ENCODE data around the gene NR1D1. TPM values are rescaled to one million over a fixed set of nuclear protein-coding genes. Genes with fewer than 3 reads are reported as not detected.

NR1D1 gene
- total RNA-seq, 3 donors from 2014 or later, result 8.8 to 10.5 (median 9.2) TPM

- DNase-seq (ENCODE audit: low spot score in 2 of 2), result no peak
- Histone ChIP-seq H3K4me1 (peaks cover 18 to 61% of the 10 kb centered on the region in 2 donors), H3K9me3 (no peaks in the 10 kb centered on the region), H3K27me3 (no peaks in the 10 kb centered on the region), H3K4me3 (no peak overlapping the region), H3K27ac (peak overlapping the region; percentile 88 to 99), H3K36me3 (no peaks in the 10 kb centered on the region)
- intact Hi-C loops (cut with DNase I; ENCODE audit: low total_unique reads), result no loop called here
- no peak for TF ChIP-seq POLR2AphosphoS5 (IDR thresholded peaks at IDR 0.05)
- no peak for TF ChIP-seq POLR2A (IDR thresholded peaks at IDR 0.05)
- TF ChIP-seq CTCF (IDR thresholded peaks at IDR 0.05), result no peak
Measured at GRCh38 chr17:40105861-40106759, 5.7 kb upstream of the NR1D1 start.

GRCh38 chr17:40104594-40105486, 4.5 kb upstream of the NR1D1 start:
- H3K36me3 ChIP-seq, result no peaks in the 10 kb centered on the region
- no peaks in the 10 kb centered on the region for H3K27me3 ChIP-seq
- intact Hi-C loops (cut with DNase I; ENCODE audit: low total_unique reads), result no loop called here
- no peak overlapping the region for H3K4me3 ChIP-seq
- DNase-seq (ENCODE audit: low spot score in 2 of 2), result peak in 1 of 2 donors; percentile 51
- H3K4me1 ChIP-seq, result peaks cover 20 to 50% of the 10 kb centered on the region in 2 donors
- peak in 1 of 3 donors; percentile 23 for TF ChIP-seq POLR2AphosphoS5 (IDR thresholded peaks at IDR 0.05)
- TF ChIP-seq CTCF (IDR thresholded peaks at IDR 0.05), result no peak
- TF ChIP-seq POLR2A (IDR thresholded peaks at IDR 0.05), result no peak
- peak overlapping the region; percentile 88 to 99 for H3K27ac ChIP-seq
- no peaks in the 10 kb centered on the region for H3K9me3 ChIP-seq

- H3K36me3 ChIP-seq, result no peaks in the 10 kb centered on the region
- H3K4me3 ChIP-seq, result no peak overlapping the region
- H3K9me3 ChIP-seq, result no peaks in the 10 kb centered on the region
- peak overlapping the region; percentile 88 to 99 for H3K27ac ChIP-seq
- TF ChIP-seq POLR2A (IDR thresholded peaks at IDR 0.05) (no peak), POLR2AphosphoS5 (IDR thresholded peaks at IDR 0.05) (no peak), CTCF (IDR thresholded peaks at IDR 0.05) (no peak)
- H3K4me1 ChIP-seq, result peaks cover 20 to 39% of the 10 kb centered on the region in 2 donors
- no peaks in the 10 kb centered on the region for H3K27me3 ChIP-seq
- intact Hi-C loops (cut with DNase I; ENCODE audit: low total_unique reads), result no loop called here
- no peak for DNase-seq (ENCODE audit: low spot score in 2 of 2)
Measured at GRCh38 chr17:40103688-40104087, 3.3 kb upstream of the NR1D1 start.

- Histone ChIP-seq H3K9me3 (no peaks in the 10 kb centered on the region), H3K27ac (peak overlapping the region; percentile 88 to 99), H3K36me3 (no peaks in the 10 kb centered on the region), H3K4me3 (no peak overlapping the region), H3K4me1 (peaks cover 20 to 39% of the 10 kb centered on the region in 2 donors), H3K27me3 (no peaks in the 10 kb centered on the region)
- intact Hi-C loops (cut with DNase I; ENCODE audit: low total_unique reads), result no loop called here
- no peak for DNase-seq (ENCODE audit: low spot score in 2 of 2)
- TF ChIP-seq POLR2A (IDR thresholded peaks at IDR 0.05) (no peak), POLR2AphosphoS5 (IDR thresholded peaks at IDR 0.05) (no peak), CTCF (IDR thresholded peaks at IDR 0.05) (no peak)
Measured at GRCh38 chr17:40103071-40103661, 2.8 kb upstream of the NR1D1 start.
